ENCODE data around the gene LRRC75A. TPM values are rescaled to one million over a fixed set of nuclear protein-coding genes. Genes with fewer than 3 reads are reported as not detected.
A peak's percentile ranks its signal among the peaks of the same experiment; 100 is the strongest.

LRRC75A gene
- total RNA-seq, 1 experiment from 2014 or later, result 10.1 TPM

GRCh38 chr17:16438557-16439302 is 53.3 kb downstream of the LRRC75A start:
- Histone ChIP-seq H2BK5ac (ENCODE audit: insufficient read length, low read length) (peak overlapping the region; percentile 1), H2BK20ac (ENCODE audit: low read depth, low read length, poor library complexity, severe bottlenecking) (no peak overlapping the region), H2AK5ac (ENCODE audit: insufficient read length, low read length) (no peak overlapping the region), H3K27ac (ENCODE audit: insufficient read length, low read depth, low read length) (peak overlapping the region; percentile 74), H2BK12ac (ENCODE audit: insufficient read length, low read depth, low read length) (no peak overlapping the region), H3K27me3 (ENCODE audit: insufficient read depth, low read length) (no peaks in the 10 kb centered on the region), H3K23ac (ENCODE audit: insufficient read length, low read depth, low read length) (no peak overlapping the region), H2BK120ac (ENCODE audit: low read depth, low read length, poor library complexity, severe bottlenecking) (no peak overlapping the region), H4K20me1 (ENCODE audit: control insufficient read depth, insufficient read depth, insufficient read length) (no peaks in the 10 kb centered on the region), H3K79me2 (ENCODE audit: insufficient read depth, low read length) (peaks cover 5% of the 10 kb centered on the region; the same call in 1 of the 2 replicates), H3K4me2 (ENCODE audit: insufficient read depth, insufficient read length, low read length) (peak overlapping the region; percentile 97), H3K18ac (ENCODE audit: insufficient read length, low read depth, low read length) (peak overlapping the region; percentile 65), H2AFZ (ENCODE audit: low read length) (no peak overlapping the region), H3K56ac (ENCODE audit: insufficient read length, low read depth, low read length) (no peak overlapping the region), H3K14ac (ENCODE audit: insufficient read depth, low read length) (peak overlapping the region; percentile 71; the same call in 1 of the 2 replicates), H3T11ph (ENCODE audit: low read length) (no peak overlapping the region), H3K79me1 (ENCODE audit: insufficient read depth, low read depth, low read length, poor library complexity, severe bottlenecking) (peaks cover 9% of the 10 kb centered on the region), H4K91ac (ENCODE audit: insufficient read length, low read depth, low read length) (no peak overlapping the region), H4K5ac (ENCODE audit: insufficient read length, low read depth, low read length) (peak overlapping the region; percentile 89), H3K4ac (ENCODE audit: low read depth, low read length) (no peak overlapping the region), H3K4me1 (ENCODE audit: insufficient read depth, low read length) (0 out of 2 replicates have a peak, but pooled peaks cover 4% of the 10 kb centered on the region), H2BK15ac (ENCODE audit: low read depth, low read length) (no peak overlapping the region), H4K8ac (replicated peaks; ENCODE audit: insufficient read length, low read depth, low read length) (no peak overlapping the region), H3K23me2 (ENCODE audit: insufficient read length, low read depth, low read length, poor library complexity, severe bottlenecking) (peaks cover 9% of the 10 kb centered on the region), H3K9me3 (ENCODE audit: control insufficient read depth, low read depth, low read length) (no peaks in the 10 kb centered on the region), H3K9ac (ENCODE audit: extremely low read depth, insufficient read length, low read length) (peak overlapping the region; percentile 99)
- TF ChIP-seq, protein P1, sequence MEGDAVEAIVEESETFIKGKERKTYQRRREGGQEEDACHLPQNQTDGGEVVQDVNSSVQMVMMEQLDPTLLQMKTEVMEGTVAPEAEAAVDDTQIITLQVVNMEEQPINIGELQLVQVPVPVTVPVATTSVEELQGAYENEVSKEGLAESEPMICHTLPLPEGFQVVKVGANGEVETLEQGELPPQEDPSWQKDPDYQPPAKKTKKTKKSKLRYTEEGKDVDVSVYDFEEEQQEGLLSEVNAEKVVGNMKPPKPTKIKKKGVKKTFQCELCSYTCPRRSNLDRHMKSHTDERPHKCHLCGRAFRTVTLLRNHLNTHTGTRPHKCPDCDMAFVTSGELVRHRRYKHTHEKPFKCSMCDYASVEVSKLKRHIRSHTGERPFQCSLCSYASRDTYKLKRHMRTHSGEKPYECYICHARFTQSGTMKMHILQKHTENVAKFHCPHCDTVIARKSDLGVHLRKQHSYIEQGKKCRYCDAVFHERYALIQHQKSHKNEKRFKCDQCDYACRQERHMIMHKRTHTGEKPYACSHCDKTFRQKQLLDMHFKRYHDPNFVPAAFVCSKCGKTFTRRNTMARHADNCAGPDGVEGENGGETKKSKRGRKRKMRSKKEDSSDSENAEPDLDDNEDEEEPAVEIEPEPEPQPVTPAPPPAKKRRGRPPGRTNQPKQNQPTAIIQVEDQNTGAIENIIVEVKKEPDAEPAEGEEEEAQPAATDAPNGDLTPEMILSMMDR (conservative IDR thresholded peaks at IDR 0.05), result no peak
- peaks cover 46 to 59% of the 10 kb centered on the region in 2 experiments for H3K4me1 Mint-ChIP-seq
- WGBS (ENCODE audit: extremely low coverage, insufficient read length, low lambda C conversion rate), result no CpG with 5 or more reads among the region's 46 CpGs
- peaks cover 2% of the 10 kb centered on the region for H3K27me3 Mint-ChIP-seq (ENCODE audit: low read depth)
- peak overlapping the region; percentile 98 to 100 (median 98) for H3K27ac Mint-ChIP-seq
- DNase-seq, result peak; percentile 100
- H3K9me3 Mint-ChIP-seq, result peaks cover 0 to 2% of the 10 kb centered on the region in 2 experiments; a peak in 1 of 5 replicates
- peak overlapping the region; percentile 99 for H3K4me3 Mint-ChIP-seq
- H3K36me3 Mint-ChIP-seq (ENCODE audit: insufficient read depth in 1 of 3, low read depth in 3 of 3), result peaks cover 39 to 48% (median 48%) of the 10 kb centered on the region in 3 experiments
